GM23248 (cell line): ENCODE measurements around the gene ADAT3.

Experiments used
- EZH2 ChIP-seq: fragments of 200-600 bp; sonication (generic); IDR thresholded peaks from 2 replicates; pipeline ENCODE4 v1.6.1; 2018; ENCODE audit warnings: antibody characterized with exemption, mild to moderate bottlenecking; ENCODE audit not compliant: insufficient read depth, poor library complexity, severe bottlenecking
- EZH2phosphoT487 ChIP-seq: fragments of 200-600 bp; sonication (generic); IDR thresholded peaks from 2 replicates; pipeline ENCODE4 v1.6.1; 2018; ENCODE audit warnings: antibody characterized with exemption, moderate library complexity, mild to moderate bottlenecking, low read depth; ENCODE audit not compliant: insufficient read depth

GRCh38 chr19:1921326-1921725 is 16.1 kb downstream of the ADAT3 start:
- no peak for TF ChIP-seq EZH2
- no peak for TF ChIP-seq EZH2phosphoT487
